Measurements from ENCODE around the gene TNFRSF8. TPM values are rescaled to one million over a fixed set of nuclear protein-coding genes. Genes with fewer than 3 reads are reported as not detected.

Gene TNFRSF8
- total and polyA plus RNA-seq, 2 experiments from 2014 or later, result not detected

DNA sequence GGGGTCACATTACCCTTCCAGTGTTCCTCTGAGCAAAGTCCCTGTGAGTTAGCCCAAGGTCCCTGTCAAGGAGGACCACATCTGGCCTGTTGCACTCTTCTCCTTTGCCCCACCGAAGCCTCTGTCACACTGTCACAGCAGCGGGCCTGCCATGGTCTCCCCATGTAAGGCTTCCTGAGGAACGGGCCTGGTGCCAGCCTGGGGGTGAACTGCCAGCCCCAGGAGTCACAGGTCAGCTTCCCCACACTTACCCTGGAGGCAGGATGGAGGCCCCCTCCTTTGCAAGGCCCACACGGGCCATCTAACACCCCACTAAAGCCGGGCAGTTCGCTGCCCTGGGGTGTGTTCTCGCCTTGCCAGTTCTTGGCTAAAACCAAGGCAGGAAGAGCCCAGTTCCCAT lies 117.8 kb downstream of the TNFRSF8 start:
- Histone ChIP-seq H3K4me3 (no peak overlapping the region), H3K27ac (no peak overlapping the region), H4K20me1 (ENCODE audit: insufficient read depth, poor library complexity, severe bottlenecking) (no peaks in the 10 kb centered on the region), H3K9me2 (replicated peaks; ENCODE audit: insufficient read depth) (no peaks in the 10 kb centered on the region), H3K4me2 (no peak overlapping the region), H3K9me3 (ENCODE audit: low read depth) (no peaks in the 10 kb centered on the region), H3K27me3 (no peaks in the 10 kb centered on the region), H3K36me3 (replicated peaks; ENCODE audit: insufficient read depth, low read depth) (no peaks in the 10 kb centered on the region), H3K79me2 (no peaks in the 10 kb centered on the region), H2AFZ (no peak overlapping the region), H3K4me1 (ENCODE audit: insufficient read depth) (peaks cover 23% of the 10 kb centered on the region)
- 86% methylated on average over 7 of the region's 7 CpGs for WGBS (ENCODE audit: low lambda C conversion rate, missing lambda C conversion rate)
- DNase-seq (ENCODE audit: low spot score), result no peak
- TF ChIP-seq CTCF (IDR thresholded peaks at IDR 0.05; ENCODE audit: poor library complexity), result no peak
- no peak for TF ChIP-seq EZH2 (IDR thresholded peaks at IDR 0.05; ENCODE audit: borderline replicate concordance)
- no peak for TF ChIP-seq EZH2phosphoT487 (IDR thresholded peaks at IDR 0.05; ENCODE audit: low read depth, severe bottlenecking, unreplicated experiment)

DNA sequence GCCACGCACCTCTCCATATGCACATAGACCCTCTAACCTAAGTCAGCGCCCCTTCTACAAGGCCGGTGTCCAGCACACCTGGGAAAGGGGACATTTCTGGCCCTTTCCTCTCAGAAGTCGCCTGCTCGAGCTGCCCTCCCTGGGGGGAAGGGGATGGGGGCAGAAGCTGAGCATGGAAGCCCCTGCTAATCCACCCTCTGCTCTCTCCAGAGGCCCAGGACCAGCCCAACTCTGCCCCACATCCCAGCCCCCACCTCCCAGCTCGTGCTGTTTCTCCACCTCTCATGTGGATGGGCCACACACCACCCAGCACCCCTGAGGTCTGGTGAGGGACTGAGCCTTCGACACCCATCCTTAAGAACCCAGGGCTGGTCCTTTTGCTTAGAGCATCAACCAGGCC lies 118.5 kb downstream of the TNFRSF8 start:
- no peaks in the 10 kb centered on the region for H4K20me1 ChIP-seq (ENCODE audit: insufficient read depth, poor library complexity, severe bottlenecking)
- no peak for DNase-seq (ENCODE audit: low spot score)
- no peaks in the 10 kb centered on the region for H3K9me2 ChIP-seq (replicated peaks; ENCODE audit: insufficient read depth)
- peaks cover 28% of the 10 kb centered on the region for H3K4me1 ChIP-seq (ENCODE audit: insufficient read depth)
- H3K27me3 ChIP-seq, result no peaks in the 10 kb centered on the region
- no peaks in the 10 kb centered on the region for H3K36me3 ChIP-seq (replicated peaks; ENCODE audit: insufficient read depth, low read depth)
- WGBS (ENCODE audit: low lambda C conversion rate, missing lambda C conversion rate), result 98% methylated on average over 7 of the region's 7 CpGs
- TF ChIP-seq EZH2 (IDR thresholded peaks at IDR 0.05; ENCODE audit: borderline replicate concordance), result no peak
- no peak for TF ChIP-seq CTCF (IDR thresholded peaks at IDR 0.05; ENCODE audit: poor library complexity)
- no peak for TF ChIP-seq EZH2phosphoT487 (IDR thresholded peaks at IDR 0.05; ENCODE audit: low read depth, severe bottlenecking, unreplicated experiment)
- no peak overlapping the region for H3K27ac ChIP-seq
- no peaks in the 10 kb centered on the region for H3K9me3 ChIP-seq (ENCODE audit: low read depth)
- no peak overlapping the region for H3K4me2 ChIP-seq
- no peak overlapping the region for H2AFZ ChIP-seq
- H3K4me3 ChIP-seq, result no peak overlapping the region
- H3K79me2 ChIP-seq, result no peaks in the 10 kb centered on the region

GRCh38 chr1:12182410-12182984 lies 119.4 kb downstream of the TNFRSF8 start:
- no peak for DNase-seq (ENCODE audit: low spot score)
- H3K27me3 ChIP-seq, result no peaks in the 10 kb centered on the region
- H4K20me1 ChIP-seq (ENCODE audit: insufficient read depth, poor library complexity, severe bottlenecking), result no peaks in the 10 kb centered on the region
- H3K4me3 ChIP-seq, result no peak overlapping the region
- WGBS (ENCODE audit: low lambda C conversion rate, missing lambda C conversion rate), result 74% methylated on average over 4 of the region's 4 CpGs
- H3K27ac ChIP-seq, result no peak overlapping the region
- no peaks in the 10 kb centered on the region for H3K9me2 ChIP-seq (replicated peaks; ENCODE audit: insufficient read depth)
- H3K79me2 ChIP-seq, result no peaks in the 10 kb centered on the region
- H3K4me2 ChIP-seq, result no peak overlapping the region
- TF ChIP-seq EZH2phosphoT487 (IDR thresholded peaks at IDR 0.05; ENCODE audit: low read depth, severe bottlenecking, unreplicated experiment) (no peak), EZH2 (IDR thresholded peaks at IDR 0.05; ENCODE audit: borderline replicate concordance) (no peak), CTCF (IDR thresholded peaks at IDR 0.05; ENCODE audit: poor library complexity) (no peak)
- no peaks in the 10 kb centered on the region for H3K9me3 ChIP-seq (ENCODE audit: low read depth)
- H3K4me1 ChIP-seq (ENCODE audit: insufficient read depth), result peaks cover 28% of the 10 kb centered on the region
- no peaks in the 10 kb centered on the region for H3K36me3 ChIP-seq (replicated peaks; ENCODE audit: insufficient read depth, low read depth)
- H2AFZ ChIP-seq, result no peak overlapping the region

Data from hepatocyte (in vitro differentiated cells).